Measurements from ENCODE around the gene BRIP1. TPM values are rescaled to one million over a fixed set of nuclear protein-coding genes. Genes with fewer than 3 reads are reported as not detected.
A peak's percentile ranks its signal among the peaks of the same experiment; 100 is the strongest.

BRIP1 gene
- polyA plus RNA-seq, 2 of the 4 experiments (the other 2 are of a cell fraction): 8.0 to 11.5 TPM

GRCh38 chr17:61793565-61793964 lies 69.8 kb downstream of the BRIP1 start:
- FAIRE-seq: peak; percentile 61
- H3K4me2 ChIP-seq: no peak overlapping the region
- H3K4me3 ChIP-seq: no peak overlapping the region
- ChIA-PET CTCF (interaction anchor here (1.2 kb wide), 1 partner anchor 1073 kb away, joined by 3 read pairs; no protein-coding TSS in a partner anchor), POLR2A (no interaction called here)
- H3K9me3 ChIP-seq: no peaks in the 10 kb centered on the region
- no peak overlapping the region for H3K27ac ChIP-seq
- no peaks in the 10 kb centered on the region for H3K4me1 ChIP-seq
- 89% methylated on average over 3 of the region's 3 CpGs for WGBS (ENCODE audit: missing lambda C conversion rate)
- ATAC-seq: no peak
- TF ChIP-seq KDM5A (IDR thresholded peaks at IDR 0.05) (no peak), CBX8 (IDR thresholded peaks at IDR 0.05) (no peak), HOXB13 (CRISPR knock-in tag; IDR thresholded peaks at IDR 0.05; ENCODE audit: low read depth) (no peak), HOXA7 (CRISPR knock-in tag; IDR thresholded peaks at IDR 0.05) (no peak)
- DNase-seq (ENCODE audit: low read depth in 1 of 2, low spot score in 1 of 2): no peak

- Histone ChIP-seq H3K27ac (no peak overlapping the region), H3K4me1 (no peaks in the 10 kb centered on the region), H3K4me2 (no peak overlapping the region), H3K4me3 (no peak overlapping the region), H3K9me3 (no peaks in the 10 kb centered on the region)
- TF ChIP-seq KDM5A (IDR thresholded peaks at IDR 0.05) (no peak), JUNB (IDR thresholded peaks at IDR 0.05) (no peak), JUN (IDR thresholded peaks at IDR 0.05) (no peak), RNF2 (IDR thresholded peaks at IDR 0.05; ENCODE audit: borderline replicate concordance, low read depth) (no peak), BHLHE40 (IDR thresholded peaks at IDR 0.05; ENCODE audit: low read depth, low read length) (no peak), ZFP36 (IDR thresholded peaks at IDR 0.05; ENCODE audit: borderline replicate concordance, partially characterized antibody) (no peak), ESRRA (IDR thresholded peaks at IDR 0.05; ENCODE audit: borderline replicate concordance, low read length) (no peak), REST (IDR thresholded peaks at IDR 0.05) (no peak), FOSL2 (IDR thresholded peaks at IDR 0.05) (no peak), FOSL2 (CRISPR knock-in tag; IDR thresholded peaks at IDR 0.05) (no peak), RCOR1 (IDR thresholded peaks at IDR 0.05; ENCODE audit: low read depth, low read length) (no peak), ZNF302 (CRISPR knock-in tag; IDR thresholded peaks at IDR 0.05) (no peak), TP53 (CRISPR knock-in tag; IDR thresholded peaks at IDR 0.05) (no peak), CBX8 (IDR thresholded peaks at IDR 0.05) (no peak)
- TF ChIP-seq, protein P1, sequence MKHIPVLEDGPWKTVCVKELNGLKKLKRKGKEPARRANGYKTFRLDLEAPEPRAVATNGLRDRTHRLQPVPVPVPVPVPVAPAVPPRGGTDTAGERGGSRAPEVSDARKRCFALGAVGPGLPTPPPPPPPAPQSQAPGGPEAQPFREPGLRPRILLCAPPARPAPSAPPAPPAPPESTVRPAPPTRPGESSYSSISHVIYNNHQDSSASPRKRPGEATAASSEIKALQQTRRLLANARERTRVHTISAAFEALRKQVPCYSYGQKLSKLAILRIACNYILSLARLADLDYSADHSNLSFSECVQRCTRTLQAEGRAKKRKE (CRISPR knock-in tag; IDR thresholded peaks at IDR 0.05; ENCODE audit: low read depth): no peak
- TF ChIP-seq, protein P2, sequence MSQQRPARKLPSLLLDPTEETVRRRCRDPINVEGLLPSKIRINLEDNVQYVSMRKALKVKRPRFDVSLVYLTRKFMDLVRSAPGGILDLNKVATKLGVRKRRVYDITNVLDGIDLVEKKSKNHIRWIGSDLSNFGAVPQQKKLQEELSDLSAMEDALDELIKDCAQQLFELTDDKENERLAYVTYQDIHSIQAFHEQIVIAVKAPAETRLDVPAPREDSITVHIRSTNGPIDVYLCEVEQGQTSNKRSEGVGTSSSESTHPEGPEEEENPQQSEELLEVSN (IDR thresholded peaks at IDR 0.05; ENCODE audit: borderline replicate concordance, low read depth): no peak
- TF ChIP-seq, protein P3, sequence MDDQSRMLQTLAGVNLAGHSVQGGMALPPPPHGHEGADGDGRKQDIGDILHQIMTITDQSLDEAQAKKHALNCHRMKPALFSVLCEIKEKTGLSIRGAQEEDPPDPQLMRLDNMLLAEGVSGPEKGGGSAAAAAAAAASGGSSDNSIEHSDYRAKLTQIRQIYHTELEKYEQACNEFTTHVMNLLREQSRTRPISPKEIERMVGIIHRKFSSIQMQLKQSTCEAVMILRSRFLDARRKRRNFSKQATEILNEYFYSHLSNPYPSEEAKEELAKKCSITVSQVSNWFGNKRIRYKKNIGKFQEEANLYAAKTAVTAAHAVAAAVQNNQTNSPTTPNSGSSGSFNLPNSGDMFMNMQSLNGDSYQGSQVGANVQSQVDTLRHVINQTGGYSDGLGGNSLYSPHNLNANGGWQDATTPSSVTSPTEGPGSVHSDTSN (IDR thresholded peaks at IDR 0.05): no peak
- TF ChIP-seq, protein P4, sequence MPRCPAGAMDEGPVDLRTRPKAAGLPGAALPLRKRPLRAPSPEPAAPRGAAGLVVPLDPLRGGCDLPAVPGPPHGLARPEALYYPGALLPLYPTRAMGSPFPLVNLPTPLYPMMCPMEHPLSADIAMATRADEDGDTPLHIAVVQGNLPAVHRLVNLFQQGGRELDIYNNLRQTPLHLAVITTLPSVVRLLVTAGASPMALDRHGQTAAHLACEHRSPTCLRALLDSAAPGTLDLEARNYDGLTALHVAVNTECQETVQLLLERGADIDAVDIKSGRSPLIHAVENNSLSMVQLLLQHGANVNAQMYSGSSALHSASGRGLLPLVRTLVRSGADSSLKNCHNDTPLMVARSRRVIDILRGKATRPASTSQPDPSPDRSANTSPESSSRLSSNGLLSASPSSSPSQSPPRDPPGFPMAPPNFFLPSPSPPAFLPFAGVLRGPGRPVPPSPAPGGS (IDR thresholded peaks at IDR 0.05): no peak
- ChIA-PET CTCF (no interaction called here), POLR2A (no interaction called here)
- no peak for DNase-seq (ENCODE audit: low read depth in 1 of 2, low spot score in 1 of 2)
- FAIRE-seq: no peak
- no peak for ATAC-seq
Observed at GRCh38 chr17:61789872-61790271, 73.5 kb downstream of the BRIP1 start.
